Panc1 (cell line): ENCODE results near the gene KCNK15.

Experiments used
- POLR2AphosphoS5 ChIP-seq: IDR thresholded peaks from 2 replicates; pipeline ENCODE4 v1.6.1; 2012; ENCODE audit warnings: mild to moderate bottlenecking, low read depth, low read length, moderate library complexity
- TF ChIP-seq, protein P1 (sequence below): fragments of 450-650 bp; IDR thresholded peaks from 2 replicates; pipeline ENCODE4 v1.5.1; 2017; ENCODE audit warnings: mild to moderate bottlenecking

DNA sequence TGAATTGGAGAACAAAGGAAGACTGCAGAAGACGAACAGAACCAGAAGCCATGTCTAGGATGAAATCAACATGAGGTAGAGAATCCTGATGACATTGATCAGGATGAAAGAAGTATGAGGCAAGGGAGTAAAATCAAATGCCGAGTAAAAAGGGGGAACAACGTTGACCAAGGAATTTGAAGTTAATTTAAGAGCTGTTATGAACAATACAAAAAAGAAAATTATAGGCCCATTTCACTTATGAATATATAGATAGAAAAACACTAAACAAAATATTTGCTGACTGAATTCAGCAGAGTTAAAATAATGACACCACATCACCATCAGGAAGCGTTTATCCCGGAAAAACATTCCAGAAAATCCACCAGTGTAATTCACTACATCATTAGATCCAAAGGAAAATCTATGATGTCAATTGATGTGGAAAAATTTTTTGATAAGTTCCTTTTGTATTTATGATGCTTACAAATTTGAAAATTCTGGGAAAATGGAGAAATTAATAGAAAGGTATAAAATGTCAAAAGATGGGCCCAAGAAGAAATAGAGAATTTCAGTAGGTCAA, 38.6 kb upstream of the KCNK15 start:
- no peak for TF ChIP-seq POLR2AphosphoS5
- TF ChIP-seq, protein P1, sequence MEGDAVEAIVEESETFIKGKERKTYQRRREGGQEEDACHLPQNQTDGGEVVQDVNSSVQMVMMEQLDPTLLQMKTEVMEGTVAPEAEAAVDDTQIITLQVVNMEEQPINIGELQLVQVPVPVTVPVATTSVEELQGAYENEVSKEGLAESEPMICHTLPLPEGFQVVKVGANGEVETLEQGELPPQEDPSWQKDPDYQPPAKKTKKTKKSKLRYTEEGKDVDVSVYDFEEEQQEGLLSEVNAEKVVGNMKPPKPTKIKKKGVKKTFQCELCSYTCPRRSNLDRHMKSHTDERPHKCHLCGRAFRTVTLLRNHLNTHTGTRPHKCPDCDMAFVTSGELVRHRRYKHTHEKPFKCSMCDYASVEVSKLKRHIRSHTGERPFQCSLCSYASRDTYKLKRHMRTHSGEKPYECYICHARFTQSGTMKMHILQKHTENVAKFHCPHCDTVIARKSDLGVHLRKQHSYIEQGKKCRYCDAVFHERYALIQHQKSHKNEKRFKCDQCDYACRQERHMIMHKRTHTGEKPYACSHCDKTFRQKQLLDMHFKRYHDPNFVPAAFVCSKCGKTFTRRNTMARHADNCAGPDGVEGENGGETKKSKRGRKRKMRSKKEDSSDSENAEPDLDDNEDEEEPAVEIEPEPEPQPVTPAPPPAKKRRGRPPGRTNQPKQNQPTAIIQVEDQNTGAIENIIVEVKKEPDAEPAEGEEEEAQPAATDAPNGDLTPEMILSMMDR = no peak
